BE2C (cell line): Measurements from ENCODE around the gene PTPN13.

Experiments used
- DNase-seq: peaks from one replicate; pipeline ENCODE4 v3.0.0-alpha.2; 2020
- H3K27me3 ChIP-seq: fragments of 250-450 bp; sonication (Bioruptor Pico); 2 replicates; pipeline ENCODE4 v1.5.1; 2020; ENCODE audit warnings: mild to moderate bottlenecking
- H3K36me3 ChIP-seq: fragments of 250-450 bp; sonication (Bioruptor Pico); 2 replicates; pipeline ENCODE4 v1.5.1; 2020; ENCODE audit warnings: mild to moderate bottlenecking
- H3K4me1 ChIP-seq: fragments of 250-450 bp; sonication (Bioruptor Pico); 2 replicates; pipeline ENCODE4 v1.5.1; 2020
- H3K4me3 ChIP-seq: 2 replicates; pipeline ENCODE4 v1.5.1; 2011; ENCODE audit warnings: low read depth, low read length
- H3K9me3 ChIP-seq: fragments of 250-450 bp; sonication (Bioruptor Pico); 2 replicates; pipeline ENCODE4 v1.5.1; 2020
- TF ChIP-seq, protein P1 (sequence below): IDR thresholded peaks from 2 replicates; pipeline ENCODE4 v1.5.1; 2012; ENCODE audit warnings: mild to moderate bottlenecking, low read depth, low read length

PTPN13 gene

DNA sequence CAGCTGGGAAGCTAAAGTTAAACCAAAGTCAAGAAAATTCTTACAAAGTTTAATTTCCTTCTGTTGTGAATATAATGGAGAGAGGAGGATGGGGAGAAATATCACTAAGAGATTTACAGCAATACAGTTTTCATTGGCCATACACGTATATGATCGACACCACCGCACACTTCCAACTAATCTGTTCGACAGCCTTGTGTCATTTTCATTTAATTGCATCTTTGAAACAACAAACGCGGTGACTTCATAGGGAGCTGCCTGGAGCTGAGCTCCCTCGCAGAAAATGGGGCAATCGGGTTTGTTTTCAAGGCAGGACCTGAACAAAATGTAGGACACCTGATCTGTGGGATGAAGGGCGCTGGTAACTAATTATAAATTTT, 1.3 kb downstream of the PTPN13 start:
- Histone ChIP-seq H3K4me1 (peaks cover 9% of the 10 kb centered on the region; the same call in 1 of the 2 replicates), H3K27me3 (no peaks in the 10 kb centered on the region), H3K9me3 (no peaks in the 10 kb centered on the region), H3K4me3 (peak overlapping the region; percentile 91), H3K36me3 (no peaks in the 10 kb centered on the region)
- TF ChIP-seq, protein P1, sequence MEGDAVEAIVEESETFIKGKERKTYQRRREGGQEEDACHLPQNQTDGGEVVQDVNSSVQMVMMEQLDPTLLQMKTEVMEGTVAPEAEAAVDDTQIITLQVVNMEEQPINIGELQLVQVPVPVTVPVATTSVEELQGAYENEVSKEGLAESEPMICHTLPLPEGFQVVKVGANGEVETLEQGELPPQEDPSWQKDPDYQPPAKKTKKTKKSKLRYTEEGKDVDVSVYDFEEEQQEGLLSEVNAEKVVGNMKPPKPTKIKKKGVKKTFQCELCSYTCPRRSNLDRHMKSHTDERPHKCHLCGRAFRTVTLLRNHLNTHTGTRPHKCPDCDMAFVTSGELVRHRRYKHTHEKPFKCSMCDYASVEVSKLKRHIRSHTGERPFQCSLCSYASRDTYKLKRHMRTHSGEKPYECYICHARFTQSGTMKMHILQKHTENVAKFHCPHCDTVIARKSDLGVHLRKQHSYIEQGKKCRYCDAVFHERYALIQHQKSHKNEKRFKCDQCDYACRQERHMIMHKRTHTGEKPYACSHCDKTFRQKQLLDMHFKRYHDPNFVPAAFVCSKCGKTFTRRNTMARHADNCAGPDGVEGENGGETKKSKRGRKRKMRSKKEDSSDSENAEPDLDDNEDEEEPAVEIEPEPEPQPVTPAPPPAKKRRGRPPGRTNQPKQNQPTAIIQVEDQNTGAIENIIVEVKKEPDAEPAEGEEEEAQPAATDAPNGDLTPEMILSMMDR: no peak
- DNase-seq: peak; percentile 15

DNA sequence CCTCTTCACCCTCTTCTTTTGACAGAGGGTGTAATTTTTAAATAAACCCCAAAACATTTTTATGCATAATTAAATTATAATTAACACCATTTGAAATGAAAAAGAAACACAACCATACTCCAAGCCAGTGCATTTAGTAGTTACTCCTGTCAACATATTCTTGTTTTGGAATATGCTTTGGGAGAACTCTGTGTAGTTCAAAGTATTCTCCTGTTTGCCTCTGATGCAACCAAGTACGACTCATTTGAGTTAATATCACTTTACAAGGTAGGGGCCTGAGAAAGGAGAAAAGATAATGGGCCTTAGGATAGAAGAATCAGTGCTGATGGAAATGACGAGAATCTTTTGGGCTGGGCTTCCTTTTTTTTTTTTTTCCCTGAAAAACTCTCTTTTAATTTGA, 2.7 kb downstream of the PTPN13 start:
- DNase-seq: no peak
- TF ChIP-seq, protein P1: no peak
- Histone ChIP-seq H3K4me3 (no peak overlapping the region), H3K4me1 (peaks cover 9% of the 10 kb centered on the region; the same call in 1 of the 2 replicates), H3K36me3 (no peaks in the 10 kb centered on the region), H3K9me3 (no peaks in the 10 kb centered on the region), H3K27me3 (no peaks in the 10 kb centered on the region)

GRCh38 chr4:86600007-86600653, 6.0 kb downstream of the PTPN13 start:
- TF ChIP-seq, protein P1: no peak
- Histone ChIP-seq H3K9me3 (no peaks in the 10 kb centered on the region), H3K27me3 (no peaks in the 10 kb centered on the region), H3K4me1 (peaks cover 7% of the 10 kb centered on the region; the same call in 1 of the 2 replicates), H3K36me3 (no peaks in the 10 kb centered on the region), H3K4me3 (no peak overlapping the region)
- no peak for DNase-seq

- H3K4me1 ChIP-seq: peaks cover 3% of the 10 kb centered on the region; the same call in 1 of the 2 replicates
- TF ChIP-seq, protein P1: no peak
- H3K36me3 ChIP-seq: no peaks in the 10 kb centered on the region
- no peaks in the 10 kb centered on the region for H3K9me3 ChIP-seq
- no peak for DNase-seq
- H3K27me3 ChIP-seq: no peaks in the 10 kb centered on the region
- no peak overlapping the region for H3K4me3 ChIP-seq
Measured at GRCh38 chr4:86603311-86603885, 9.3 kb downstream of the PTPN13 start.

- H3K36me3 ChIP-seq: no peaks in the 10 kb centered on the region
- H3K27me3 ChIP-seq: no peaks in the 10 kb centered on the region
- H3K4me1 ChIP-seq: peaks cover 9% of the 10 kb centered on the region; the same call in 1 of the 2 replicates
- no peak for DNase-seq
- H3K9me3 ChIP-seq: no peaks in the 10 kb centered on the region
- TF ChIP-seq, protein P1: no peak
- no peak overlapping the region for H3K4me3 ChIP-seq
Measured at GRCh38 chr4:86606809-86607208, 12.7 kb downstream of the PTPN13 start.

DNA sequence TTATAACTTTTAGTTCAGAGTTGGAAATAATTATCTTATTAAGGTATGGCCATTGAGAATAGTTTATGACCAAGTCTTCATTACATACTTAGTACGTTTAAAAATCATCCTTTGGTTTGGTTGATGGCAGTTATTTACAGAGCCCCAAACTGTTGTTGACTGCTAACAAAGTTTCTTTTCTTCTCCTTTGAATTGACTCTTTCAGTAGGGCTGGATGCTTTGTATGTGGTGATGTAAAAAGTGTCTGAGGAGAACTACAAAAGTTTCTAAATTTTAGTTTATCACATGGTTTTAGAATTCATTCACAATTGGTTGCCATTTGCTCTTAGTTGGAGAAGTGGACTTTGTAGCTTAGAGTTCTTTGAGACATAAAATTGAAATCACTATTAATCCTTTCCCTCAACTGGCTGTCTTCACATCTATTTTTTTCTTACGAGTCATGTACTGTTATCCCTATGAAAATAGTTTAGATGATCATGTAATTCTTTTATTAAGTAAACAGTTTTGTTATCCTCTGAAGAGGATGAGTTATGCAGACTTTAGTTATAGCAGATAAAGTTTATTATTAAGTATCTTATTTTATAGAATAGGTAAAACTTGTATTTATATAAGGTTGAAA, 14.8 kb downstream of the PTPN13 start:
- no peak for DNase-seq
- H3K27me3 ChIP-seq: no peaks in the 10 kb centered on the region
- H3K4me1 ChIP-seq: peaks cover 9% of the 10 kb centered on the region; the same call in 1 of the 2 replicates
- no peaks in the 10 kb centered on the region for H3K9me3 ChIP-seq
- TF ChIP-seq, protein P1: no peak
- no peaks in the 10 kb centered on the region for H3K36me3 ChIP-seq
- H3K4me3 ChIP-seq: no peak overlapping the region
